T-helper 2 cell (primary cell): ENCODE measurements around the gene SLC35B4.
"Not testable (repeated sequence)": the region's sequence is repeated elsewhere in the genome, so short reads cannot be mapped to it uniquely, and the experiment has no call there.

ENCODE experiments used
- DNase-seq, 5 experiments: peaks; one replicate each; pipeline versions ENCODE4 v3.0.0 to v3.0.0-alpha.2; 2012 to 2022

The SLC35B4 gene

GRCh38 chr7:134331393-134331792, 14.7 kb upstream of the SLC35B4 start:
- DNase-seq: no peak

- DNase-seq: no peak
Observed at GRCh38 chr7:134330974-134331373, 14.2 kb upstream of the SLC35B4 start.

GRCh38 chr7:134329614-134330346, 13.1 kb upstream of the SLC35B4 start:
- DNase-seq: no peak

GRCh38 chr7:134328900-134329299, 12.2 kb upstream of the SLC35B4 start:
- no peak for DNase-seq

GRCh38 chr7:134327896-134328295, 11.2 kb upstream of the SLC35B4 start:
- DNase-seq: peak in 4 of 5 experiments; percentile 8 to 61 (median 26)

- DNase-seq: no peak
Observed at GRCh38 chr7:134324107-134324506, 7.4 kb upstream of the SLC35B4 start.

GRCh38 chr7:134320201-134320600, 3.5 kb upstream of the SLC35B4 start:
- DNase-seq: no peak

GRCh38 chr7:134318443-134318842, 1.7 kb upstream of the SLC35B4 start:
- no peak for DNase-seq

- no peak for DNase-seq
Observed at GRCh38 chr7:134317434-134317833, 704 bp upstream of the SLC35B4 start.

GRCh38 chr7:134315679-134316538, 821 bp downstream of the SLC35B4 start:
- peak in 2 of 5 experiments; percentile 7 to 22 for DNase-seq

- no peak for DNase-seq
Observed at GRCh38 chr7:134313543-134313942, 3.2 kb downstream of the SLC35B4 start.

GRCh38 chr7:134312717-134313116, 4.0 kb downstream of the SLC35B4 start:
- DNase-seq: no peak

GRCh38 chr7:134311807-134312206, 4.9 kb downstream of the SLC35B4 start:
- DNase-seq: no peak

GRCh38 chr7:134308548-134308947, 8.2 kb downstream of the SLC35B4 start:
- DNase-seq: no peak

GRCh38 chr7:134307320-134307719, 9.4 kb downstream of the SLC35B4 start:
- no peak for DNase-seq

GRCh38 chr7:134302120-134302519, 14.6 kb downstream of the SLC35B4 start:
- no peak for DNase-seq

GRCh38 chr7:134301592-134301991, 15.1 kb downstream of the SLC35B4 start:
- DNase-seq: no peak

- DNase-seq: no peak
Observed at GRCh38 chr7:134300988-134301387, 15.7 kb downstream of the SLC35B4 start.

GRCh38 chr7:134298902-134299683, 17.6 kb downstream of the SLC35B4 start:
- DNase-seq: no peak

GRCh38 chr7:134297489-134297888, 19.2 kb downstream of the SLC35B4 start:
- DNase-seq: no peak

- not testable (repeated sequence) for DNase-seq
Observed at GRCh38 chr7:134295982-134296381, 20.7 kb downstream of the SLC35B4 start.

GRCh38 chr7:134293002-134293740, 23.6 kb downstream of the SLC35B4 start:
- no peak for DNase-seq
